Measurements from ENCODE around the gene LHX4. TPM values are rescaled to one million over a fixed set of nuclear protein-coding genes. Genes with fewer than 3 reads are reported as not detected.

Gene LHX4
- total and polyA plus RNA-seq, 9 of the 15 experiments (the other 6 are each of a cell fraction or from before 2014, with no cell fraction given), result 0.01 to 0.11 (median 0.07) TPM; not detected in 5

GRCh38 chr1:180288940-180289339 lies 58.9 kb downstream of the LHX4 start (continued):
- 0 out of 2 replicates have a peak, but pooled peaks have one; percentile 28 for TF ChIP-seq SMARCA4 (IDR thresholded peaks at IDR 0.05)
- no peak for TF ChIP-seq OTX1 (CRISPR knock-in tag; IDR thresholded peaks at IDR 0.05)
- peak; percentile 56 for TF ChIP-seq ARID1B (IDR thresholded peaks at IDR 0.05)
- TF ChIP-seq ZNF699 (CRISPR knock-in tag; IDR thresholded peaks at IDR 0.05; ENCODE audit: insufficient replicate concordance), result no peak
- no peak for TF ChIP-seq XRCC5 (IDR thresholded peaks at IDR 0.05; ENCODE audit: low read depth, low read length)
- no peak for TF ChIP-seq GTF3C2 (IDR thresholded peaks at IDR 0.05; ENCODE audit: borderline replicate concordance, extremely low read depth, insufficient read length)
- no peak for TF ChIP-seq GATA2 (CRISPR knock-in tag; IDR thresholded peaks at IDR 0.05)
- peak; percentile 94 for TF ChIP-seq ZNF384 (IDR thresholded peaks at IDR 0.05; ENCODE audit: low read depth, low read length)
- TF ChIP-seq ARID3A (IDR thresholded peaks at IDR 0.05; ENCODE audit: borderline replicate concordance, low read depth, low read length), result peak; percentile 85; the same call in 1 of the 2 replicates
- TF ChIP-seq CCAR2 (IDR thresholded peaks at IDR 0.05; ENCODE audit: low read depth, low read length), result no peak
- no peak for TF ChIP-seq CUX1 (CRISPR knock-in tag; IDR thresholded peaks at IDR 0.05)

Data from K562 (cell line).